ENCODE data around the gene SNX22.

Gene SNX22

GRCh38 chr15:64121614-64122013 is 29.9 kb upstream of the SNX22 start:
- H3K27me3 ChIP-seq (ENCODE audit: control insufficient read depth, insufficient read depth, low read length): no peaks in the 10 kb centered on the region
- no peaks in the 10 kb centered on the region for H3K4me1 ChIP-seq (ENCODE audit: control insufficient read depth, insufficient read depth, low read length)
- no peak overlapping the region for H3K4me3 ChIP-seq (ENCODE audit: low read length)
- H3K36me3 ChIP-seq (ENCODE audit: control insufficient read depth, insufficient read depth, low read length): peaks cover 32% of the 10 kb centered on the region
- no peak overlapping the region for H3K9ac ChIP-seq (ENCODE audit: low read length)
- no peak overlapping the region for H3K27ac ChIP-seq (ENCODE audit: low read depth, low read length)

- no peaks in the 10 kb centered on the region for H3K4me1 ChIP-seq (ENCODE audit: control insufficient read depth, insufficient read depth, low read length)
- H3K27me3 ChIP-seq (ENCODE audit: control insufficient read depth, insufficient read depth, low read length): no peaks in the 10 kb centered on the region
- no peak overlapping the region for H3K4me3 ChIP-seq (ENCODE audit: low read length)
- H3K9ac ChIP-seq (ENCODE audit: low read length): no peak overlapping the region
- no peak overlapping the region for H3K27ac ChIP-seq (ENCODE audit: low read depth, low read length)
- peaks cover 34% of the 10 kb centered on the region for H3K36me3 ChIP-seq (ENCODE audit: control insufficient read depth, insufficient read depth, low read length)
Observed at GRCh38 chr15:64122444-64122843, 29.1 kb upstream of the SNX22 start.

GRCh38 chr15:64122936-64123351 is 28.6 kb upstream of the SNX22 start:
- Histone ChIP-seq H3K4me3 (ENCODE audit: low read length) (no peak overlapping the region), H3K9ac (ENCODE audit: low read length) (no peak overlapping the region), H3K4me1 (ENCODE audit: control insufficient read depth, insufficient read depth, low read length) (no peaks in the 10 kb centered on the region), H3K27ac (ENCODE audit: low read depth, low read length) (no peak overlapping the region), H3K36me3 (ENCODE audit: control insufficient read depth, insufficient read depth, low read length) (peaks cover 37% of the 10 kb centered on the region), H3K27me3 (ENCODE audit: control insufficient read depth, insufficient read depth, low read length) (no peaks in the 10 kb centered on the region)

- H3K27me3 ChIP-seq (ENCODE audit: control insufficient read depth, insufficient read depth, low read length): no peaks in the 10 kb centered on the region
- H3K4me1 ChIP-seq (ENCODE audit: control insufficient read depth, insufficient read depth, low read length): no peaks in the 10 kb centered on the region
- H3K9ac ChIP-seq (ENCODE audit: low read length): no peak overlapping the region
- H3K27ac ChIP-seq (ENCODE audit: low read depth, low read length): no peak overlapping the region
- no peak overlapping the region for H3K4me3 ChIP-seq (ENCODE audit: low read length)
- H3K36me3 ChIP-seq (ENCODE audit: control insufficient read depth, insufficient read depth, low read length): peaks cover 43% of the 10 kb centered on the region
Observed at GRCh38 chr15:64125978-64126377, 25.6 kb upstream of the SNX22 start.

- Histone ChIP-seq H3K4me3 (ENCODE audit: low read length) (no peak overlapping the region), H3K27ac (ENCODE audit: low read depth, low read length) (no peak overlapping the region), H3K36me3 (ENCODE audit: control insufficient read depth, insufficient read depth, low read length) (peaks cover 52% of the 10 kb centered on the region), H3K27me3 (ENCODE audit: control insufficient read depth, insufficient read depth, low read length) (no peaks in the 10 kb centered on the region), H3K4me1 (ENCODE audit: control insufficient read depth, insufficient read depth, low read length) (no peaks in the 10 kb centered on the region), H3K9ac (ENCODE audit: low read length) (no peak overlapping the region)
Observed at GRCh38 chr15:64127521-64128270, 23.8 kb upstream of the SNX22 start.

GRCh38 chr15:64130159-64130558 is 21.4 kb upstream of the SNX22 start:
- Histone ChIP-seq H3K4me1 (ENCODE audit: control insufficient read depth, insufficient read depth, low read length) (peaks cover 4% of the 10 kb centered on the region), H3K27ac (ENCODE audit: low read depth, low read length) (no peak overlapping the region), H3K36me3 (ENCODE audit: control insufficient read depth, insufficient read depth, low read length) (peaks cover 65% of the 10 kb centered on the region)

GRCh38 chr15:64131547-64131946 is 20.0 kb upstream of the SNX22 start:
- Histone ChIP-seq H3K4me1 (ENCODE audit: control insufficient read depth, insufficient read depth, low read length) (peaks cover 4% of the 10 kb centered on the region), H3K36me3 (ENCODE audit: control insufficient read depth, insufficient read depth, low read length) (peaks cover 70% of the 10 kb centered on the region), H3K9ac (ENCODE audit: low read length) (no peak overlapping the region), H3K27ac (ENCODE audit: low read depth, low read length) (no peak overlapping the region), H3K27me3 (ENCODE audit: control insufficient read depth, insufficient read depth, low read length) (no peaks in the 10 kb centered on the region), H3K4me3 (ENCODE audit: low read length) (no peak overlapping the region)

More at GRCh38 chr15:64130159-64130558, 21.4 kb upstream of the SNX22 start:
- Histone ChIP-seq H3K9ac (ENCODE audit: low read length) (no peak overlapping the region), H3K27me3 (ENCODE audit: control insufficient read depth, insufficient read depth, low read length) (no peaks in the 10 kb centered on the region), H3K4me3 (ENCODE audit: low read length) (no peak overlapping the region)

- H3K9ac ChIP-seq (ENCODE audit: low read length): no peak overlapping the region
- H3K27me3 ChIP-seq (ENCODE audit: control insufficient read depth, insufficient read depth, low read length): no peaks in the 10 kb centered on the region
- no peak overlapping the region for H3K27ac ChIP-seq (ENCODE audit: low read depth, low read length)
- peaks cover 4% of the 10 kb centered on the region for H3K4me1 ChIP-seq (ENCODE audit: control insufficient read depth, insufficient read depth, low read length)
- no peak overlapping the region for H3K4me3 ChIP-seq (ENCODE audit: low read length)
- H3K36me3 ChIP-seq (ENCODE audit: control insufficient read depth, insufficient read depth, low read length): peaks cover 74% of the 10 kb centered on the region
Observed at GRCh38 chr15:64132217-64132616, 19.3 kb upstream of the SNX22 start.

GRCh38 chr15:64133623-64134344 is 17.7 kb upstream of the SNX22 start:
- H3K4me3 ChIP-seq (ENCODE audit: low read length): no peak overlapping the region
- no peak overlapping the region for H3K27ac ChIP-seq (ENCODE audit: low read depth, low read length)
- no peak overlapping the region for H3K9ac ChIP-seq (ENCODE audit: low read length)
- H3K4me1 ChIP-seq (ENCODE audit: control insufficient read depth, insufficient read depth, low read length): peaks cover 4% of the 10 kb centered on the region
- no peaks in the 10 kb centered on the region for H3K27me3 ChIP-seq (ENCODE audit: control insufficient read depth, insufficient read depth, low read length)
- peaks cover 76% of the 10 kb centered on the region for H3K36me3 ChIP-seq (ENCODE audit: control insufficient read depth, insufficient read depth, low read length)

GRCh38 chr15:64134345-64134829 is 17.1 kb upstream of the SNX22 start:
- H3K4me3 ChIP-seq (ENCODE audit: low read length): no peak overlapping the region
- no peaks in the 10 kb centered on the region for H3K27me3 ChIP-seq (ENCODE audit: control insufficient read depth, insufficient read depth, low read length)
- no peak overlapping the region for H3K9ac ChIP-seq (ENCODE audit: low read length)
- peaks cover 4% of the 10 kb centered on the region for H3K4me1 ChIP-seq (ENCODE audit: control insufficient read depth, insufficient read depth, low read length)
- H3K36me3 ChIP-seq (ENCODE audit: control insufficient read depth, insufficient read depth, low read length): peaks cover 75% of the 10 kb centered on the region
- no peak overlapping the region for H3K27ac ChIP-seq (ENCODE audit: low read depth, low read length)

- Histone ChIP-seq H3K9ac (ENCODE audit: low read length) (no peak overlapping the region), H3K36me3 (ENCODE audit: control insufficient read depth, insufficient read depth, low read length) (peaks cover 57% of the 10 kb centered on the region)
Observed at GRCh38 chr15:64136347-64136746, 15.2 kb upstream of the SNX22 start.

GRCh38 chr15:64137226-64137833 is 14.2 kb upstream of the SNX22 start:
- peaks cover 50% of the 10 kb centered on the region for H3K36me3 ChIP-seq (ENCODE audit: control insufficient read depth, insufficient read depth, low read length)
- no peak overlapping the region for H3K4me3 ChIP-seq (ENCODE audit: low read length)
- peaks cover 4% of the 10 kb centered on the region for H3K4me1 ChIP-seq (ENCODE audit: control insufficient read depth, insufficient read depth, low read length)
- no peak overlapping the region for H3K9ac ChIP-seq (ENCODE audit: low read length)
- H3K27ac ChIP-seq (ENCODE audit: low read depth, low read length): no peak overlapping the region
- no peaks in the 10 kb centered on the region for H3K27me3 ChIP-seq (ENCODE audit: control insufficient read depth, insufficient read depth, low read length)

More at GRCh38 chr15:64136347-64136746, 15.2 kb upstream of the SNX22 start:
- H3K4me1 ChIP-seq (ENCODE audit: control insufficient read depth, insufficient read depth, low read length): peaks cover 4% of the 10 kb centered on the region
- H3K4me3 ChIP-seq (ENCODE audit: low read length): no peak overlapping the region
- H3K27me3 ChIP-seq (ENCODE audit: control insufficient read depth, insufficient read depth, low read length): no peaks in the 10 kb centered on the region
- no peak overlapping the region for H3K27ac ChIP-seq (ENCODE audit: low read depth, low read length)

All from rectal smooth muscle tissue (tissue), 1 donor.